Thyroid gland (tissue), 4 donors: ENCODE results near the gene REPIN1.

Experiments
- CTCF ChIP-seq, 6 experiments: fragments of 200-600 bp in 3 of 6; fragments of 450-650 bp in 3 of 6; sonication (generic) in 3 of 6; IDR thresholded peaks; one replicate each; pipeline ENCODE4 v1.5.1; 2016 to 2019; ENCODE audit warnings: antibody characterized with exemption in 6 of 6, mild to moderate bottlenecking in 2 of 6, inconsistent platforms in 1 of 6, moderate library complexity in 1 of 6
- POLR2A ChIP-seq, 2 donors: fragments of 450-650 bp; IDR thresholded peaks; one replicate each; pipeline ENCODE4 v1.6.1; 2017; ENCODE audit warnings: antibody characterized with exemption in 2 of 2, mild to moderate bottlenecking in 2 of 2, moderate library complexity in 1 of 2

GRCh38 chr7:150412016-150412415 is 43.4 kb downstream of the REPIN1 start:
- no peak for TF ChIP-seq CTCF (IDR thresholded peaks at IDR 0.05)
- TF ChIP-seq POLR2A (IDR thresholded peaks at IDR 0.05) = no peak
